Measurements from ENCODE around the gene GADD45G.

GADD45G gene

DNA sequence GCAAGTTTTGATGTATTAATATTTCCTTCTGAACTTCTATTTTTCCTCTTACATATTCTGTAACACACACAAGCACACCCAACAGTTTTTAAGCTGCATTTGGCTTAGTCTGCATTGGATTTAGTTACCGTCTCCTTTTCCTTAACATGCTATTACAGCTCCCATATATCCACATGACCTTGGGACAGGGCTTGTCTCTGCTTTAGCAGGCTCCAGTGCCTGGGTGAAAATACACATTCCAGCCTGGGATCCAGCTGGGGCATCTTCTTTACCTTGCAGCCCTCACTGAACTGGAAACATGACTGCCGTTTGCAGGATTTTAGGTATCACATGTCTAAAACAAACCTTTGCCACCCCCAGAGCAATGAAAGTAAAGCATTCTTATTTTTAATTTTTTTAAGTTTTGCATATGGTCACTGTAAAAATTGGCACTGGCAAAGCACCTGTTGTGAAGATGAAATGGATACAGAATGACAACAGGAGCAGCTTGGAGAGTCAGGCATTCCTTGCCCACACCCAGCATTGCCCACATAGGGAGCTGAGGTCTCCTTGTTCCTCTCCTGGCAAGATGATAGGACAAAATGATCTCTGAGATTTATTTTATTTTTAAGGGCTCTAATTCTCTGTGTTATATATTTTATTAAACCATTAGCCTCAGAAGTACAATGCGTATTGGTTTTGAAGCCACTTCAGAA lies 4.0 kb downstream of the GADD45G start:
- no peak for DNase-seq (ENCODE audit: low read depth in 2 of 2, low spot score in 1 of 2)

DNA sequence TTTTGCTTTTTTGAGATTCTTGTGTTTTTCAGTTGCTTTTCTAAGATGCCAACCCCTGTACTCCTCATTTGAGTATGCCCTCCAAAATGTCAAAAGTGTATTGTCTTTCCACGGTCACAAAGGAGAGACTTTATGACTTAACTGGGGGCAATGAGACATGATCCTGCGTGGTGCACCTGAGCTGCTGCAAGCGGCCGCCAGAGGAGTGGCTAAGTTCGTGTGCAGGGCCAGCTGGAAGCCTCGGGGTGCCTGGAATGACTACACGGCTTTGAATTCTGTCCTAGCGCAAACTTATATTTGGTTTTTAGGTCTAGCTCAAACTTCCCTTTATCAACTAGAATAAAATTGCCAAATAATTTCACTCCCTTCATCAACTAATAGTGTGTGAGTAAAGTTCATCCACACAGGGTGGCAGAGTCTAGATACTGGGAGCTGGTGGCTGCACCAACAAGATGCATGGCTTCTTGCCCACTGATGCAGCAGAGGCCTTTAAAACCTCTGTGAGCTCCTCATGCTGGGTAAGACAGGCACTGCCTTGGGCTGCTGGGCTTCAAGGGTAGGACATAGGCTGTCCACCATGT lies 4.7 kb downstream of the GADD45G start:
- no peak for DNase-seq (ENCODE audit: low read depth in 2 of 2, low spot score in 1 of 2)

DNA sequence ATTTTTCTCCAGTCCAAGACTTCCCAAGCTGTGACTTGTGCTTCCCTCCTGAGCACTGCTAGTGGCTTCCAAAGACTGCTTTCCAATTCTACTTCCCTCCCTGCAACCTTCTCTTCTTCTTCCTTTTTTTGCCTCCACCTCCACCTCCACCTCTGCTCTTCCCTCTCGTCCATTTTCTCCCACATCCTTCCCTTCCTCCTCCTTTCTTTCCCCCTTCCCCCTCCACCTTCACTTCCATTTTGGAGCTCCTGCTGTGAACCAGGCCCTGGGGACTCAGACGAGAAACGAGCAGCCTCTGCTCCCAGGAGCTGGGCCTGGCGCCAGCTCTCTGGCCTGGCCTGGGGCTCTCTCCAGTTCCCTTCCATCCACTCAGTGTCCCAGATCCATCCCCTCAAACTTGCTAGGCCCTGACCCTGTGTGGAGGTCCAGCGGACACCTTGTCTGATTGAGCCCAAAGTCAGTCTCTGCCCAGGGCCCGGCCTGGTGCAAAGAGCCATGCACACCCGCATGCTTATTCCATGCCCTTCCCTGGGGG lies 5.6 kb downstream of the GADD45G start:
- DNase-seq (ENCODE audit: low read depth in 2 of 2, low spot score in 1 of 2) = no peak

DNA sequence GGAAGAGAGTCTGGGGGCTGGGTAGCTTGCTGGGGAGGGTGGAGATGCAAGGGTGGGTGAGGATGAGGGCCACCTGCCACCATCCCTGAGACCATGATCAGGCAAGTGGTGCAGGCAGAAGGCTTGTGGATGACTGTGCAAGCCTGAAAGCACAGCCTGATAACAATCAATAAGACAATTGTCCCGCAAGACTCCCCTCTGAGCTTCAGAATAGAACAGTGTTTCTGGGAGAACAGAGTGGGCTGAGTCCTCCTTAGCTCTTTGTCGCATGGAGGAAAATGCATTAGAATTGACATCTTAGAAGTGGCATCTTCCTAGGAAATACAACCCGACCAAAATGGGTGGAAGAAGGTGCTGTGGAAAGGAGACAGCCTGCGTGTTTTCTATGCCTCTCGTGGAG lies 6.6 kb downstream of the GADD45G start:
- no peak for DNase-seq (ENCODE audit: low read depth in 2 of 2, low spot score in 1 of 2)

DNA sequence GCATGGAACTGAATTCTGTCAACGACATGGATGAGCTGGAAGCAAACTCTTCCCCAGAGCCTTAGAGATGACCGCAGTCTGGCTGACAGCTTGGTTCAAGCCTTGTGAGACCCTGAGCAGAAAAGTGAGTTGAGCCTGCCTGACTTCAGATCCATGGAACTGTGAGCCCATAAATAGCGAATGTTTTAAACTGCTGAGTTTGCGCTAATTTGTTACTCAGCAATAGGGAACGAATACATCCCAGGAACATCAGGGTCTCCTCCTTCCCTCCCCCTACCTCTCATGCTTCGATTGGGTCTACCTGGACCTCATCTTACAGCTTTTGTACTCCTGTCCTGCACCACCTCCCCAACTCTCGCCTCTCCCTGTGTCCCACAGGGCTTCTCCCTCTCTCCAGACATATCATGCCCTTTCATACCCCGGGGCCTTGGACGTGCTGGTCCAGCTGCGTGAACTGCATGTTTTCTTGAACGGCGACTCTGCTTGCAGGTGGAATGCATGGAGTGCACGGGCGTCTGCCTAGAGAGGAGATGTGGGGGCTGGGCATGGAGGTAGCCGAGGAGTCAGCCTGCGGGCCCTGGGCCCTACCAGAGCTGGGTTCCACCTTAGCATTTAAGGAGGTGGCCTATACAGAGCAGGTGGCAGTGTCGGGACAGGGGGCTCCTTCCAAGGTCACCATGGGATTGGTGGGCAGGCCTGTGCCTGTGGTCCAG lies 7.9 kb downstream of the GADD45G start:
- DNase-seq (ENCODE audit: low read depth in 2 of 2, low spot score in 1 of 2) = no peak

DNA sequence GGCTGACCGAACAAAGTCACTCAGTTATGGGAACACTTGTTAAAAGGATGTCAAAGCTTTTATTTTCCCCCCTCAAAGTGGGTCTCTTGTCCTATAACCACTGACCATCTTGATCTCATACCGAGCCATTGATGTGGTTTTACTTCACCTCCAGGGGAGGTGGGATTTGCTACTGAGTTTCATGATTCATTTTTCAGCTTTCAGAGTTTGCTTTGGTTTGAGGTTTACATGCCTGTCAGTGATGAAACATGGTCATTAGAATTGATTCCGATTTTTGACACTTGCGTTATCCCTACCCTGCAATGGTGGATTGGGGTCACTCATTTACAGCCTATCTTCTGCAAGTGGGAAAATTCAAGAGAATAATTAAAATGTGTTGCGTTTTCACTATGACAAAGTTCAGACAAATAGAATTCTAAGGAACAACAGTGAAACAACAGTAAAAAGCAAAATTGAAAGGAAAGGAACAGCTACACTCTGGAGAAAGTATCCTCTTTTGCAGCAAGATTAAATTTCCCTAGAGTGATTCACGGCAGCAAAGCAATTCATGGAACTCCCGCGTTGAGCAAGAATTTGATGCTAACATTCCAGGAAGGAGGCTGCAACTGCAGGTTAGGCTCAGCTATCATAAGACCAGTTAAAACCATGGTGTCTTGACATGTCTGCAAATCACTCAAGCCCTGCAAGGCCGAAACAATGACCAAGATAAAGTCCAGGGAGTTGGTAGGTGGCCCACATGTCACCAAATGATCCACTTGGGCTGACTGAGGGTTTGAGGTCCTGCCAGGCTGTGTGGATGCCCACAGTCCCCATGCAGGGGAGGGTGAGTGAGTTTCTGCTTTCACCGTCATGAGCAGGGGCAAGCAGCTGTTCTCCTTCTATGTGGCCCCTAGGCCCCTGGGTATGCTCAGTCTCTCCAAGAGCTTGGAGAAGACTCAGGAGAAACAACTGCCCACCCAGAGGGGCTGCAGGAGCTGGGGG lies 9.4 kb downstream of the GADD45G start:
- DNase-seq (ENCODE audit: low read depth in 2 of 2, low spot score in 1 of 2) = no peak

DNA sequence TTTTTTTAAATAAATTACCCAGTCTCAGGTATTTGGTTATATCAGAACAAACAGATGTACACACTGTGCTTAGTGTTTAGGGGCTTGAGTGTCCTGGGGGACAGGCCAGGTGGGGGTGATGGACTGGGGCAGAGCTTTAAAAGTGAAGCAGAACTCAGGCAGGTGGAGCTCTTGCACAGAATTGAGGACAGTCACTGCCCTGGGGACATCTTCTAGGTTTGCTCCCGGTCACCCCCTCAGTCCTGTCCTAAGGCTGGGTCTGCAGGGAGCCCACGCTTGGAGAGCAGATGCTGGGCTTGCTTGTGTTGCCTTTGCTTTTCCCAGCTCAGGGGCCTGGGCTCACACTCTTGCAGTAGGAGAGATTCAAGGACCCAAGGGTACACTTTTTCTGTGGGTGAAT lies 10.8 kb downstream of the GADD45G start:
- DNase-seq (ENCODE audit: low read depth in 2 of 2, low spot score in 1 of 2) = no peak

DNA sequence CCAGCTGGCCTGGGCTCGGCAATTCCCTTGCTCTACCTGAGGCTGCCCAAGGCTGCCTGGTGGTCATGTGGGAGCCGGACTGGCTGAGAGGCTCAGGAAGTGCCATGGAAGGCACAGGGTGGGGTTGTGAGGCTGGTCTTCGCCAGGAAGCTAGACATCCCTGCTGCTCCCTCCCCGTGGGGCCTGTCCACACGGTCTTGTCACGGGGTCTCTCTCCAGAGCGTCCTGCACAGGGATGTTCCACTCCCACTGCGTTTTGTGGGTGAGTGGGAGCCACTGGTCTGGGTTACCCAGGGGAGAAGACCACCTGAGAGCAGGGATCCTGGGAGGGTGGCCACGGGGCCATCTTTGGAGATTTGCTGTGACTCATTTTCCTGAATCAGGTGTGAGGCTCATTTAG lies 11.6 kb downstream of the GADD45G start:
- no peak for DNase-seq (ENCODE audit: low read depth in 2 of 2, low spot score in 1 of 2)

DNA sequence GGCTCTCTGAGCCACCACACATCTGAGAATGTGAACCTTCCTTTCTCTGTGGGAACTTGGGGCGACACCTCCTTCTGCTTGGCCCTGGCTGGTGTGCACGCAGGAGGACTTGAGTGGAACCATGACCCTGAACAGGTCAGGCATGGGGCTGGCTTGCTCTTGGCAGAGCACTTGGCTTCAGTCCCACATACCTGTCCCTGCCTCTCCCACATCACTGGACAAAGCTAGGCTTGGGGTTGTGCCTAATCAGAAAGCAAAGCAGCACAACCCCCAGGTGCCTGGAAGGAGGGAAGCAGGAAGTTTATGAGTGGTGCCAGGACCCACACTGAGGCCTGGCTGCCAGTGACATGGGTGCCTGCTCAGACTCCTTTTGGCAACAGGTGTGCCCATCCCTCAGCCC lies 13.2 kb downstream of the GADD45G start:
- no peak for DNase-seq (ENCODE audit: low read depth in 2 of 2, low spot score in 1 of 2)

DNA sequence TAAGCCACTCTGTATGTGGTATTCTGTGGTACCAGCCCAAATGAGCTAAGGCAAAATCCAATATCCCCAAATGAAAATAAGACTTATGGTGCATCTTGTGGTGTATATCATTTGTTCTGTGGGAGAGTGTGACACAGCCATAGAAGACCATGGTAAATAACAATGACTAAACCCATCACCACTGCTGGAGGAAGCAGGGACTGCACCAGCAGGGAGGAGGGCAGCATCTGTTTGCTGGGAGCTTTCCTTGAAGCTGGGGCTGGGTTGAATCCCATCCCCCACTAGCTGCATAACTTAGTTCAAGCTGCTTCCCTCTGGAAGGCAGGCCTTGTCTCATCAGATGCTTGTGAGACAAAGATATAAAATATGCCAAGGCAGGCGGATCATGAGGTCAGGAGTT lies 14.2 kb downstream of the GADD45G start:
- DNase-seq (ENCODE audit: low read depth in 2 of 2, low spot score in 1 of 2) = no peak

DNA sequence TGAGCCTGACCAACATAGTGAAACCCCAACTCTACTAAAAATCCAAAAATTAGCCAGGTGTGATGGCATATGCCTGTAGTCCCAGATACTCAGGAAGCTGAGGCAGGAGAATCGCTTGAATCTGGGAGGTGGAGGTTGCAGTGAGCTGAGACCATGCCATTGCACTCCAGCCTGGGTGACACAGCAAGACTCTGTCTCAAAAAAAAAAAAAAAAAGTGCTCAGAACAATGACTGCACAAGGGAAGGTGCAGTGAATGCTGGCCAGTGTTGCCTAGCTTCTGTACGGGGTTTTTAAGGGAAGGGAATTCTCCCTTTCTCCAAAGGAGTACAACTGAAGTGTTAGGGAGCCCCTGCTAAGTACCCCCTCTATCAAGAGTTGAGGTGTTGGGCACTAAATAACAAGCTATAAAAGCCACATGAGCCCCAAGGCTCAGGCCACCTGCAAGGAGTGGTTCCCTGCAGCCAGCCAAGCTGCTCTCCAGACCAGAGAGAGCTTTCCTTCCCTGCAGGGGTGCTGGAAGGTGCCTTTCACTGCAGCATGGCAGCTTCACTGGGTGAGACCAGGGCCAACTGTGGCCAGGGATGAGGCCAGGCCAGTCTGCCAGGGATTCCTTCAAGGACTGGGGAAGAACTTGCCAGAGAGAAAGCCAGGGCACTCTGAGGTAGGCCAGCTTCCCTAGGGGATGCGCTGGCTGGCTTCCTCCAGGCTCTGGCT lies 14.8 kb downstream of the GADD45G start:
- DNase-seq (ENCODE audit: low read depth in 2 of 2, low spot score in 1 of 2) = no peak

DNA sequence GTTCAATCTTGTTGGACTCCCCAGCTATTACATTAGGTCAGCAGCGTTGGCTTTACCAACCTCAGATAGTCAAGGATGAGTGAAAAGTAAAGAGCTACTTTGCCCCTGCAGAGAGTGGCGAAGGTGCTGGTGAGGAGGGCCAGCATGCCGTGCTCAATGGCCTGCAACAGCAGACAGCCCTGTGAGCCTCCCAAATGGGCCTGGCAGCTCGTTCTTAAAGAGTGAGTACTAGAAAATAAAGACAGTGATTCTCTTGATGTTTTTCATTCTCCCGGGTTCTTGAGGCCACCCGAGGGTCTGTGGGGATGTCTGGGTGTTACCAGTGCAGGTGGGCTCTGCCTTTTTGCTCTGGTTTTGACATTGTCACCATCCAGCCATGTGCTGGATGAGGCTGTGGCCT lies 16.2 kb downstream of the GADD45G start:
- no peak for DNase-seq (ENCODE audit: low read depth in 2 of 2, low spot score in 1 of 2)

DNA sequence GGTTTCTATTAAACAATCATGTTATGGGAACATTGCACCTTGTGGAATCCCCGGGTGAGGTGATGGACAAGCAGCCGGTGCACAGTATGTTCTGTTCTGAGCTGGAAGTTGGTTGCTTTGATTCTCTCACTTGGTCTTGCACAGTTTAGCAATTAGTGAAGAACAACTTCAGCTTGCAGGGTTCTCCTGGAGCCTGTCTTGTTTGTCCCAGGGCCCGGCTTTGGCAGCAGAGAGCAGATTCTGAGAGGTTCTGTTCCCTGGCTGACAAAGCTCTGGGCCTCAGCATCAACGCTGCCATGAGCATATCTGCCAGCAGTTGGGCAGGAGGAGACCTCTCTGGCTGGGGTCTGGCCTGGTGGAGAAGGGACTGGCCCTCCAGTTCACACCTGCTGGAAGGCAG lies 16.9 kb downstream of the GADD45G start:
- no peak for DNase-seq (ENCODE audit: low read depth in 2 of 2, low spot score in 1 of 2)

DNA sequence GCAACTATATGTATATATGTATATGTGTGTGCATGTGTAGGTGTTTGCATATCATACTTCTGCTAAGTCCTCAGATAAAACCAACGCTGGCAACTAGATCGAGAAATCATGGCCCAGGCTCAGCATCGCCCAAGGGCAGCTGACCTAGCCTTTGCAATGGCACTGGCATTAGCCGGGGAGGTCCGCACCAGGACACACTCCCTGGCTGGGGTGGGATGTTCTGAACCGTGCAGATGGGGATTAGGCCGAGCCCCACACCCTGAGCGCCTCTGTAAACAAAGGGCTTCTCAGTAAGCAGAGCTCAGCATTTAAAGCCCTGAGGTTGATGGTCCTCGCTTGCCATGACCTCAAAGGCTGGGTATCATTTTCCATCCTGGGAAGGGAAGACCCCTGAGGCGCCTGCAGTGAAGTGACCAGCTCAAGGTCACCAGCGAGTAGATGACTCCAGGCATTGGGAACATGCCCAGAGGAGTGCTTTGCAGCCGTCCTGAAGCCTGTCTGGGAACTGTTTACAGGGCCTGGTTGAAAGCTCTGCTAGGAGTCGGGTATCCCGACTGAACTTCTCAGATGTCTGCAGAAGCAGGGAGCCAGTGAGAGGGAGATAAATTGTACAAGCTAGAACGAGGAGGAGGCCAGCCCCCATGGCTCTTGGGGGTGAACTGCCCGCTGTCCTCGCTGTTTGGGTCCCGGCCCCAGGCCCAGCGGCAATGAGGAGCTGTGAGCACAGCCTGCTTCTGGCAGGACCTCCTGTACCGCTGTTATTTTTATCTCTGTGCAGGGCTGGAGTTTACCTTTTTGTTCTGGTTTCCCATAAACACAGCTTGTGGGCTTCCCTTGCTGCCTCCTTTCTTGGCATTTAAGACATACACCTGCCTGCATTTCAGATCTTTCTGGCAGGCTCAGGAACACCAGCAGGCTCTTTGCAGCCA lies 18.4 kb downstream of the GADD45G start:
- no peak for DNase-seq (ENCODE audit: low read depth in 2 of 2, low spot score in 1 of 2)

DNA sequence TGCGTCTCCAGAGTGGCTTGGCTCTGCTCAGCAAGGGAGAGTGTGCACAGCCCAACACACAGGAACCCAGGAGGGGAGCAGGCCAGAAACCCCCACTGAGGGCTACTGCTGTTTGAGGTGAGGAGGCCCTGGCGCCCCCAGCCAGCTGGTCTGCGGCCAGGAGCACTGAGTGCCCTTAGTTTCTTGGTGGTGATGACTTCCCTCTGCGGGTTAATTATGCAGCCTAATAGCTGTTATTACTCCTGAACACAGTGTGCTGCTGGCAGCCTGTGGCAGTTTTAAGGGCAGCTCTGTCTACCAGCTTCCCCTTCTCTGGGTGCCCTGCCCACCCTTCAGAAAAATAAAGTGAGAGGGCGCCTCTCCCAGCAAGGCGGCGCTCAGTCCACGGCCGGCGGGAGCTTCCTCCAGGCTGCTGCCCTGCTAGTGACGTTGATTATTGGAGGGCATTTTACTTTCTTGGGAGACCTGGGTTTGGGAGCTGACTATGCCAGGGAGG lies 19.2 kb downstream of the GADD45G start:
- no peak for DNase-seq (ENCODE audit: low read depth in 2 of 2, low spot score in 1 of 2)

DNA sequence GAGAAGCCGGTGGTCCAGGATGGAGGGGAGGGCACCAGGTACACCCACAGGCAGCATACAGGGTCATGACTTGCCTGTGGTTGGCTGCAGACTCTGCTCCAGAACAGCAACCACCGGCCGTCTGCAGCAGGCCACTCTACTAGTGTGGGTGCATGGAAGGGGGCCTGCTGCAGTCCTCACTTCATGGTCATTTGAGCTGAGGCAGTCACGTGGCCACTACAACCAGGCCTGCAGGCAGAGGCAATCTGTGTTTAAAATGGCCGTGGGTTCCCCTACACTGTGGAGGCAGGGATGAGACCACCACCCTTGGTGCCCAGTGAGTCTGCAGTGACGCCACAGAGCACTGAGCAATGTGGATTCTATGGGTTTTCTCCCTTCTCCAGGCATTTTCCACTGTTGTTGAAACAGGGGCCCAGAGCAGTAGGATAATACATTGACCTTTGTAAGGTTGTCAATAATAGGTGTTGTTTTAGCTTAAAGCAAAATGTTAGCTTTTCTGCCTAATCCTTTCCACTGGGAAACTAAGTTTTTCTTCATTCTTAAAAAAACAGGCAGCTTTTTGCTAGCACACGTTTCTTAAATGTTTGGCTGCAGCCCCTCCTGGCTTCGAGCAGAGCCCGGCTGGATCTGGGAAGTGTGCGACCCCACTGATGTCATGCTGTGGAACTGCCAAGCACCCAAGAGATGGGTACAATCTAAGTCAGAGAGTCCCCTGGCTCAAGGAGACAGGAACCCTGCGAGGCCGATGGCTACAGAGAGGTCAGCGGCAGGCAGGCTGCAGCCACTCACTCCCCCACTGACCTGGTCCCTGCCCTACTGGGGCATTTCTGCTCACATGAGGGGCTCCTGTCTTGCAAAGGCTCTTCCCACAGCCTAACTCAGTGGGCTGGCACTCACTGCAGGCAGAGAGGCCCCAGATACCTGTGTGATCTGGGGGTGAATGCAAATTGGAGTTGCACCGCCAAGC lies 21.2 kb downstream of the GADD45G start:
- no peak for DNase-seq (ENCODE audit: low read depth in 2 of 2, low spot score in 1 of 2)

DNA sequence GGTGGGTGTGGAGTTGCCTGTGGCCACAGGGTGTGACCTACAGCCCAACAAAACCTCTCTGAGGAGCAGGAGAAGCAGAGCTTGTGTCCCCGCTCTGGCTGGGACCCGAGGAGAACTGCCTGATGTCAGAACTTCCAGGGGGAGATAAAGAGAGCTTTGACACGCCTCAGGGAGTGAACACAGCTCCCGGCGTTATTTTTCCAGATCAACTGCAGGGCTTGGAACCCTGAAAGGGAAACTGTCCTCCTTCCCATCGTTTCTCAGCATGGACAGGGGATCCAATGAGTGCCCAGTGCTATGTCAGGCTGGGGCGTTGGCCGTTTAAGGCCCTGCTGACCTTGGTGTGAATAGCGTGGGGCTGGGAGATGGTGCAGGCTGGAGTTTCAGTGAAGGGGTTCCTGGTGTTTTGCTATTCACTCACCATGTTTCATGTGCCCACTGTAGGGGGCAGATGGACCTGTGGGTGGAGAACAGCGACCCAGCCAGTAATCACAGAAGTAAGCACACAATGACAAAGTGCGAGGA lies 22.0 kb downstream of the GADD45G start:
- no peak for DNase-seq (ENCODE audit: low read depth in 2 of 2, low spot score in 1 of 2)

DNA sequence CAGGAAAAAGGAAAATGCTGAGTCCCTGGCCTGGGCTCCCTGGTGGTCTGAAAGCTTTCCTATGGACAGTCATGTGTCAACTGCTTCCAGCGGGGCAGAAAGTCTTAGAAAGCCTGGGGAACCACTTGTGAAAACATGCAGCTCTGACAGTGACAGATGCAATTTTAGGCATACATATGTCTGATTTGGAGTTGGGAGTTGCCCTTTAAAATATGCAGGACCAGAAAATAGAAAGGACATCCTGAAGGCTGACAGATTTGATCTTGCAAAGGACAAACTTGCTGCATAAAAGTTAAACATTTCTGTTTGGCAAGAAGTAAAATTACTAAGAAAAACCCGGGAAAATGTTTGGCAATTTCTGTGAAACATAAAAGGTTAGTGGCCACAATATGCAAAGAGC lies 23.8 kb downstream of the GADD45G start:
- no peak for DNase-seq (ENCODE audit: low read depth in 2 of 2, low spot score in 1 of 2)
